GM23248 (cell line): ENCODE results near the gene CAMK1D. TPM values are rescaled to one million over a fixed set of nuclear protein-coding genes. Genes with fewer than 3 reads are reported as not detected.

Experiments used
- DNase-seq: peaks from one replicate; pipeline ENCODE4 v3.0.0-alpha.2; 2015
- H2AFZ ChIP-seq: fragments of 200-600 bp; sonication (generic); 2 replicates; pipeline ENCODE4 v1.6.1; 2016; ENCODE audit warnings: antibody characterized with exemption
- H3F3A ChIP-seq: fragments of 200-600 bp; sonication (generic); 2 replicates; pipeline ENCODE4 v1.6.1; 2016; ENCODE audit warnings: mild to moderate bottlenecking, antibody characterized with exemption, mixed run types; ENCODE audit not compliant: insufficient read depth
- H3K27ac ChIP-seq: fragments of 200-600 bp; sonication (generic); 2 replicates; pipeline ENCODE4 v1.5.1; 2016; ENCODE audit warnings: mild to moderate bottlenecking
- H3K27me3 ChIP-seq: fragments of 200-600 bp; sonication (generic); replicated peaks from 2 replicates; pipeline ENCODE4 v1.6.1; 2016; ENCODE audit warnings: mild to moderate bottlenecking; ENCODE audit not compliant: insufficient read depth
- H3K36me3 ChIP-seq: fragments of 200-600 bp; sonication (generic); 2 replicates; pipeline ENCODE4 v1.6.1; 2016; ENCODE audit warnings: low read depth, mild to moderate bottlenecking
- H3K4me1 ChIP-seq: fragments of 200-600 bp; sonication (generic); 2 replicates; pipeline ENCODE4 v1.6.1; 2016; ENCODE audit warnings: mild to moderate bottlenecking; ENCODE audit not compliant: insufficient read depth
- H3K4me2 ChIP-seq: fragments of 200-600 bp; sonication (generic); one replicate; pipeline ENCODE4 v1.6.1; 2016; ENCODE audit warnings: mild to moderate bottlenecking; ENCODE audit not compliant: unreplicated experiment
- H3K4me3 ChIP-seq: fragments of 200-600 bp; sonication (generic); 2 replicates; pipeline ENCODE4 v1.5.1; 2016; ENCODE audit warnings: mild to moderate bottlenecking
- H3K79me2 ChIP-seq: fragments of 200-600 bp; sonication (generic); 2 replicates; pipeline ENCODE4 v1.6.1; 2016; ENCODE audit warnings: mild to moderate bottlenecking; ENCODE audit not compliant: insufficient read depth
- H3K9ac ChIP-seq: fragments of 200-600 bp; sonication (generic); 2 replicates; pipeline ENCODE4 v1.6.1; 2016; ENCODE audit warnings: mild to moderate bottlenecking
- H3K9me2 ChIP-seq: fragments of 200-600 bp; sonication (generic); 2 replicates; pipeline ENCODE4 v1.6.1; 2016; ENCODE audit warnings: mixed run types, mild to moderate bottlenecking, moderate library complexity; ENCODE audit not compliant: insufficient read depth
- H3K9me3 ChIP-seq: fragments of 200-600 bp; sonication (generic); one replicate; pipeline ENCODE4 v1.6.1; 2017; ENCODE audit warnings: low read depth
- H4K20me1 ChIP-seq: fragments of 200-600 bp; sonication (generic); 2 replicates; pipeline ENCODE4 v1.6.0; 2016; ENCODE audit not compliant: insufficient read depth
- EZH2 ChIP-seq: fragments of 200-600 bp; sonication (generic); IDR thresholded peaks from 2 replicates; pipeline ENCODE4 v1.6.1; 2018; ENCODE audit warnings: antibody characterized with exemption, mild to moderate bottlenecking; ENCODE audit not compliant: insufficient read depth, poor library complexity, severe bottlenecking
- EZH2phosphoT487 ChIP-seq: fragments of 200-600 bp; sonication (generic); IDR thresholded peaks from 2 replicates; pipeline ENCODE4 v1.6.1; 2018; ENCODE audit warnings: antibody characterized with exemption, moderate library complexity, mild to moderate bottlenecking, low read depth; ENCODE audit not compliant: insufficient read depth
- whole genome bisulfite sequencing, 2 experiments: methylation state at CpG; one replicate each; pipeline ENCODE4 v1.1.6; 2015 to 2017; ENCODE audit warnings: low lambda C conversion rate in 2 of 2, low coverage in 1 of 2; ENCODE audit errors: missing lambda C conversion rate in 2 of 2; 5-methylcytosine and 5-hydroxymethylcytosine counted together
- in situ Hi-C: fragments of 300-500 bp; cut with MboI; formaldehyde crosslinking; loops from 2 replicates; pipeline ENCODE4 v1.15.0; 2020
- polyA plus RNA-seq: library from polyadenylated mRNA; unstranded; fragments of >200 nt; fragmentation: Nextera tagmentation; extraction: Ambion mirVana; gene quantifications from 2 replicates; pipeline ENCODE4 v1.2.1, GENCODE V29; 2016
- total RNA-seq: library from RNA; depleted of rRNA; stranded (reverse); fragments of >200 nt; shearing (Covaris generic); gene quantifications from 2 replicates; pipeline ENCODE4 v1.2.3, GENCODE V29; 2014

CAMK1D gene
- total and polyA plus RNA-seq, 2 experiments from 2014 or later: 0.22 to 0.55 TPM

DNA sequence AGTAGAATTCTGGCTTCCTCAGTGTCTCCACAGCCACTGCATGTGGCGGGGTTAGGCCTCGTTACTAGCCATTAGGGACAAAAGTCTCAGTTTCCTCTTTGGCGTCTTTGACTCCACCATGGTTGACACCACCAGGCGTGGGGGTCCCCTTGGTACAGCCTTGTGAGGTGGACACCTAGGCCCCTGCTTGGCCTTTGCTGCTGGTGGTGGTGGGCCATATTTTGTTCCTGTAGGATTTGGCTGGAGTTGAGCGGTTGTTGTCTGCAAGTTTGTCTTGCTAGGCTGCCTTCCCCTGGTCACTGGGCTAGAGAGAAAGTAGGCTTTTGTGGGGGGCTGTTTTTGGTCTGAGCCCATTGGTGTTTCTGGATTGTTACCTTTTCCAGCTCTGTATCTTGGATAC lies 272.7 kb downstream of the CAMK1D start:
- Histone ChIP-seq H3K27me3 (no peaks in the 10 kb centered on the region), H2AFZ (no peak overlapping the region), H3K9me3 (no peaks in the 10 kb centered on the region), H3K4me2 (no peak overlapping the region), H3K27ac (no peak overlapping the region), H3K36me3 (no peaks in the 10 kb centered on the region), H3K4me1 (no peaks in the 10 kb centered on the region), H3F3A (no peaks in the 10 kb centered on the region), H4K20me1 (no peaks in the 10 kb centered on the region), H3K4me3 (no peak overlapping the region), H3K9ac (no peak overlapping the region), H3K79me2 (no peaks in the 10 kb centered on the region), H3K9me2 (no peaks in the 10 kb centered on the region)
- TF ChIP-seq EZH2 (no peak), EZH2phosphoT487 (no peak)
- 77 to 83% methylated on average over 5 of the region's 5 CpGs for WGBS, 2 experiments
- in situ Hi-C loops: no loop called here
- DNase-seq: no peak

DNA sequence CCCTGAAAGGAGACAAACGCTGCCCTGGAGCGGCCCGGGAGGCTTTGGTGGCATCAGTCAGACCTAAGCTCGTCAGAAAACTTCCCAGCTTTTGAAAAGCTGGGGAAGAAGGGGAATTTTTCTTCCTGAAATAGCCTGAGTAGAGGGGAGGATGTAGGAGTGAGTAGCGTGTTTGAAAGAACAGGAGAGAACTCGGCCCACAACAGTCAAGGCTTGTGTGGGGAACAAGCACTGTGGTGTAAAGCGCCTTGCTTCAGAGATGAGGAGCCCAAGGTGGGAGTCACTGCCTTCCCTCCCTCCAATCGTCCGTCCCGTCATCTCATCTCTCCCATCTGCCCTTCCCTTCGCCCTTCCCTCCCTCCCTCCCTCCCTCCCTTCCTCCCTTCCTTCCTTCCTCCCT lies 273.3 kb downstream of the CAMK1D start:
- TF ChIP-seq EZH2phosphoT487 (no peak), EZH2 (no peak)
- Histone ChIP-seq H3K9ac (no peak overlapping the region), H2AFZ (no peak overlapping the region), H3K9me3 (no peaks in the 10 kb centered on the region), H3K79me2 (no peaks in the 10 kb centered on the region), H4K20me1 (no peaks in the 10 kb centered on the region), H3F3A (no peaks in the 10 kb centered on the region), H3K27ac (no peak overlapping the region), H3K27me3 (no peaks in the 10 kb centered on the region), H3K4me1 (no peaks in the 10 kb centered on the region), H3K4me3 (no peak overlapping the region), H3K36me3 (no peaks in the 10 kb centered on the region), H3K9me2 (no peaks in the 10 kb centered on the region), H3K4me2 (no peak overlapping the region)
- WGBS, 2 experiments: 64 to 65% methylated on average over 7 to 11 of the region's 11 CpGs
- DNase-seq: no peak
- in situ Hi-C loops: no loop called here

DNA sequence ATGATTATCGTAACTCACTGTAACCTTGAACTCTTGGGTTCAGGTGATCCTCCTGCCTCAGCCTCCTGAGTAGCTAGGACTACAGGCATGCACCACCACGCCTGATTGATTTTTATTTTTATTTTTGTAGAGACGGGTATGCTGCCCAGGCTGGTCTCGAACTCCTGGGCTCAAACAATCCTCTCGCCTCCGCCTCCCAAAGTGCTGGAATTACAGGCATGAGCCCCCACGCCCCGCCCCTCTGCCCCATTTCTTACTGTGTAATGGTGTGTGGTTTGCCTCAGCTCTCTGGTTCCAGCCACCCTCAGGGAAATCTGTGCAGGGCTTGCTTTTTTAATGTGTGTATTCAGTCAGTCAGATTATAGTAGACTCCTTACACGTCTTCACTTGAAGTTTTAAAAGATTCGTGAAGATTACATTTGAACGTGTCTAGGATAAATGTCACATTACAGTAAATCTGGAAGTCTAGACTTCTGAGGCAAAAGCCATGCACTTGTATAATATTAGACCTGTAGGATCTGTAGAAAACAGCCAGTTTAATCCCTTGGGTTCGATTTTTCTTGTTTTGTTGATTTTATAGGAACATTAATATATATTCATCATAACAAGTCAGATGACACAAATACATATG lies 276.2 kb downstream of the CAMK1D start:
- TF ChIP-seq EZH2phosphoT487 (no peak), EZH2 (no peak)
- H3K9me2 ChIP-seq: no peaks in the 10 kb centered on the region
- in situ Hi-C loops: no loop called here

DNA sequence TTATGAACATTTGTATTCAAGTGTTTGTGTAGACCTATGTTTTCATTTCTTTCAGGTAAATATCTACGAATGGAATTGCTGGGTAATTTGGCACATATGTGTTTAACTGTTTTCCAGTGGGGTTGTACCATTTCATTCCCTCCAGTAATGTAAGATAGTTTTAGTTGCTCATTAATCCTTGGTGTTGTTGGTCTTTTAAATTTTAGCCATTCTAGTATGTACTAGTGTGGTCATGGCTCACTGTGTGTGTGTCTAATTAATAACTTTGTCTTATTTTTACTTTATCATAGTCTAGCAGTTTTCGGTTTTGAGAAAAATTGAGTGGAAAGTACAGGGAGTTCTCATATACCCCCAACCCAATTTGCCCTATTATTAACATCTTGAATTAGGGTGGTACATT lies 278.8 kb downstream of the CAMK1D start:
- Histone ChIP-seq H3K27me3 (no peaks in the 10 kb centered on the region), H4K20me1 (no peaks in the 10 kb centered on the region), H3K27ac (no peak overlapping the region), H2AFZ (no peak overlapping the region), H3K79me2 (no peaks in the 10 kb centered on the region), H3K9ac (no peak overlapping the region), H3K4me3 (no peak overlapping the region), H3K4me2 (no peak overlapping the region), H3K4me1 (no peaks in the 10 kb centered on the region), H3F3A (no peaks in the 10 kb centered on the region), H3K9me3 (no peaks in the 10 kb centered on the region), H3K9me2 (no peaks in the 10 kb centered on the region), H3K36me3 (no peaks in the 10 kb centered on the region)
- no peak for DNase-seq
- TF ChIP-seq EZH2phosphoT487: no peak
- in situ Hi-C loops: no loop called here
- 50 to 57% methylated on average over 2 of the region's 2 CpGs for WGBS, 2 experiments

More for the DNA sequence above, 276.2 kb downstream of the CAMK1D start:
- no peak overlapping the region for H3K4me3 ChIP-seq
- no peak overlapping the region for H2AFZ ChIP-seq
- H3K36me3 ChIP-seq: no peaks in the 10 kb centered on the region
- no peaks in the 10 kb centered on the region for H3F3A ChIP-seq
- no peak overlapping the region for H3K27ac ChIP-seq
- H4K20me1 ChIP-seq: no peaks in the 10 kb centered on the region
- 68 to 78% methylated on average over 12 of the region's 12 CpGs for WGBS, 2 experiments
- H3K4me1 ChIP-seq: no peaks in the 10 kb centered on the region
- H3K4me2 ChIP-seq: no peak overlapping the region
- no peak overlapping the region for H3K9ac ChIP-seq
- H3K79me2 ChIP-seq: no peaks in the 10 kb centered on the region
- DNase-seq: no peak
- H3K9me3 ChIP-seq: no peaks in the 10 kb centered on the region
- no peaks in the 10 kb centered on the region for H3K27me3 ChIP-seq
